NCI-H345 treated with DMSO at 0.1 percent for 48 hours (cell line): ENCODE results near the gene USH1G.
A peak's percentile ranks its signal among the peaks of the same experiment; 100 is the strongest.
"Not testable (repeated sequence)": the region's sequence is repeated elsewhere in the genome, so short reads cannot be mapped to it uniquely, and the experiment has no call there.

Source experiments
- DNase-seq: peaks from one replicate; lab custom pipeline; 2025; ENCODE audit not compliant: unreplicated experiment; lab: John Stamatoyannopoulos, UW

USH1G gene

GRCh38 chr17:74935585-74936469 lies 12.8 kb upstream of the USH1G start, which contains the start of gene OTOP3:
Gene OTOP3, plus strand, starts transcription at chr17:74935898. Its CDS starts 24 bp downstream, at chr17:74935922.
- no peak for DNase-seq

GRCh38 chr17:74935048-74935447 lies 12.0 kb upstream of the USH1G start:
- no peak for DNase-seq

GRCh38 chr17:74930535-74931036 lies 7.5 kb upstream of the USH1G start:
- no peak for DNase-seq

- no peak for DNase-seq
These were observed 5.7 kb upstream of the USH1G start for GRCh38 chr17:74928786-74929185.

- DNase-seq, result no peak
These were observed 2.2 kb upstream of the USH1G start for GRCh38 chr17:74925242-74925641.

- no peak for DNase-seq
These were observed 1.3 kb upstream of the USH1G start, which contains the start of gene OTOP2 for GRCh38 chr17:74924250-74924948. Gene OTOP2, plus strand, starts transcription at chr17:74924273. Its CDS starts 360 bp downstream, at chr17:74924633.

GRCh38 chr17:74923538-74924249 lies 639 bp upstream of the USH1G start:
- DNase-seq, result peak; percentile 18

- no peak for DNase-seq
These were observed 883 bp downstream of the USH1G start for GRCh38 chr17:74922172-74922571.

GRCh38 chr17:74921769-74922168 lies 1.3 kb downstream of the USH1G start:
- DNase-seq, result no peak

GRCh38 chr17:74921026-74921681 lies 1.9 kb downstream of the USH1G start:
- DNase-seq, result no peak

- DNase-seq, result no peak
These were observed 2.4 kb downstream of the USH1G start for GRCh38 chr17:74920642-74921025.

- no peak for DNase-seq
These were observed 2.8 kb downstream of the USH1G start for GRCh38 chr17:74920306-74920620.

GRCh38 chr17:74919440-74920305 lies 3.4 kb downstream of the USH1G start:
- no peak for DNase-seq

GRCh38 chr17:74918906-74919305 lies 4.1 kb downstream of the USH1G start:
- DNase-seq, result no peak

GRCh38 chr17:74917430-74917829 lies 5.6 kb downstream of the USH1G start:
- no peak for DNase-seq

GRCh38 chr17:74916851-74917199 lies 6.2 kb downstream of the USH1G start:
- DNase-seq, result no peak

GRCh38 chr17:74916136-74916850 lies 6.8 kb downstream of the USH1G start:
- DNase-seq, result no peak

- DNase-seq, result not testable (repeated sequence)
These were observed 11.6 kb downstream of the USH1G start for GRCh38 chr17:74911423-74911822.

GRCh38 chr17:74909097-74909496 lies 14.0 kb downstream of the USH1G start:
- not testable (repeated sequence) for DNase-seq
